Activated T-cell treated with anti-CD3 and anti-CD28 coated beads, Interleukin-2, amount 50 U/mL, for 24 hours (primary cell): ENCODE measurements around the gene PSMA2.
A peak's percentile ranks its signal among the peaks of the same experiment; 100 is the strongest.

ENCODE experiments used
- DNase-seq: peaks from one replicate; pipeline ENCODE4 v3.0.0-alpha.2; 2020
- H3K27ac Mint-ChIP-seq: 2 replicates; pipeline ENCODE4 v1.8.0; 2020; ENCODE audit warnings: mild to moderate bottlenecking, mixed read lengths
- H3K27me3 Mint-ChIP-seq: 2 replicates; pipeline ENCODE4 v1.8.0; 2020; ENCODE audit warnings: mixed read lengths
- H3K36me3 Mint-ChIP-seq: 2 replicates; pipeline ENCODE4 v1.8.0; 2020; ENCODE audit warnings: low read depth, mixed read lengths
- H3K4me1 Mint-ChIP-seq: 2 replicates; pipeline ENCODE4 v1.8.0; 2020; ENCODE audit warnings: low read depth, mixed read lengths
- H3K4me3 Mint-ChIP-seq: 2 replicates; pipeline ENCODE4 v1.8.0; 2020; ENCODE audit warnings: mild to moderate bottlenecking, moderate library complexity, mixed read lengths
- H3K9me3 Mint-ChIP-seq: 2 replicates; pipeline ENCODE4 v1.8.0; 2020; ENCODE audit warnings: mixed read lengths

The PSMA2 gene

GRCh38 chr7:42953994-42954393, 22.0 kb upstream of the PSMA2 start:
- Mint-ChIP-seq H3K36me3 (no peaks in the 10 kb centered on the region), H3K27me3 (no peaks in the 10 kb centered on the region), H3K9me3 (peaks cover 11% of the 10 kb centered on the region), H3K4me3 (no peak overlapping the region), H3K4me1 (no peaks in the 10 kb centered on the region), H3K27ac (no peak overlapping the region)
- DNase-seq = no peak

GRCh38 chr7:42952328-42952727, 20.4 kb upstream of the PSMA2 start:
- Mint-ChIP-seq H3K9me3 (peaks cover 11% of the 10 kb centered on the region), H3K4me1 (no peaks in the 10 kb centered on the region), H3K4me3 (no peak overlapping the region), H3K27ac (no peak overlapping the region), H3K36me3 (no peaks in the 10 kb centered on the region), H3K27me3 (no peaks in the 10 kb centered on the region)
- no peak for DNase-seq

- peaks cover 11% of the 10 kb centered on the region for H3K4me1 Mint-ChIP-seq
- peaks cover 4% of the 10 kb centered on the region for H3K9me3 Mint-ChIP-seq
- DNase-seq = no peak
- no peaks in the 10 kb centered on the region for H3K27me3 Mint-ChIP-seq
- H3K27ac Mint-ChIP-seq = no peak overlapping the region
- no peaks in the 10 kb centered on the region for H3K36me3 Mint-ChIP-seq
- H3K4me3 Mint-ChIP-seq = no peak overlapping the region
These were observed 18.4 kb upstream of the PSMA2 start for GRCh38 chr7:42950417-42950816.

- DNase-seq = no peak
- H3K27ac Mint-ChIP-seq = no peak overlapping the region
- peaks cover 12% of the 10 kb centered on the region for H3K4me1 Mint-ChIP-seq
- H3K27me3 Mint-ChIP-seq = no peaks in the 10 kb centered on the region
- H3K4me3 Mint-ChIP-seq = no peak overlapping the region
- no peaks in the 10 kb centered on the region for H3K36me3 Mint-ChIP-seq
- H3K9me3 Mint-ChIP-seq = no peaks in the 10 kb centered on the region
These were observed 15.5 kb upstream of the PSMA2 start for GRCh38 chr7:42947521-42947920.

GRCh38 chr7:42946627-42946950, 14.6 kb upstream of the PSMA2 start:
- Mint-ChIP-seq H3K4me1 (peaks cover 12% of the 10 kb centered on the region), H3K36me3 (no peaks in the 10 kb centered on the region), H3K27ac (no peak overlapping the region), H3K4me3 (no peak overlapping the region), H3K27me3 (no peaks in the 10 kb centered on the region), H3K9me3 (no peaks in the 10 kb centered on the region)
- no peak for DNase-seq

GRCh38 chr7:42945821-42946626, 14.1 kb upstream of the PSMA2 start:
- Mint-ChIP-seq H3K9me3 (no peaks in the 10 kb centered on the region), H3K4me3 (no peak overlapping the region), H3K36me3 (peaks cover 2% of the 10 kb centered on the region), H3K4me1 (peaks cover 14% of the 10 kb centered on the region), H3K27me3 (no peaks in the 10 kb centered on the region), H3K27ac (peak overlapping the region; percentile 61)
- no peak for DNase-seq

GRCh38 chr7:42940985-42941847, 9.2 kb upstream of the PSMA2 start:
- DNase-seq = peak; percentile 80
- H3K36me3 Mint-ChIP-seq = peaks cover 46% of the 10 kb centered on the region
- no peak overlapping the region for H3K4me3 Mint-ChIP-seq
- no peaks in the 10 kb centered on the region for H3K9me3 Mint-ChIP-seq
- H3K27ac Mint-ChIP-seq = no peak overlapping the region
- H3K4me1 Mint-ChIP-seq = peaks cover 40% of the 10 kb centered on the region
- H3K27me3 Mint-ChIP-seq = no peaks in the 10 kb centered on the region

GRCh38 chr7:42939457-42940240, 7.7 kb upstream of the PSMA2 start:
- Mint-ChIP-seq H3K9me3 (no peaks in the 10 kb centered on the region), H3K27ac (peak overlapping the region; percentile 84), H3K4me1 (peaks cover 46% of the 10 kb centered on the region), H3K36me3 (peaks cover 62% of the 10 kb centered on the region), H3K4me3 (no peak overlapping the region), H3K27me3 (no peaks in the 10 kb centered on the region)
- no peak for DNase-seq

- Mint-ChIP-seq H3K4me1 (peaks cover 57% of the 10 kb centered on the region), H3K4me3 (no peak overlapping the region), H3K27me3 (no peaks in the 10 kb centered on the region), H3K36me3 (peaks cover 89% of the 10 kb centered on the region), H3K27ac (peak overlapping the region; percentile 67), H3K9me3 (no peaks in the 10 kb centered on the region)
- no peak for DNase-seq
These were observed 3.9 kb upstream of the PSMA2 start for GRCh38 chr7:42935861-42936260.

- DNase-seq = no peak
- peak overlapping the region; percentile 100 for H3K27ac Mint-ChIP-seq
- peaks cover 88% of the 10 kb centered on the region for H3K36me3 Mint-ChIP-seq
- peak overlapping the region; percentile 100 for H3K4me3 Mint-ChIP-seq
- peaks cover 58% of the 10 kb centered on the region for H3K4me1 Mint-ChIP-seq
- no peaks in the 10 kb centered on the region for H3K27me3 Mint-ChIP-seq
- H3K9me3 Mint-ChIP-seq = no peaks in the 10 kb centered on the region
These were observed 2.3 kb upstream of the PSMA2 start for GRCh38 chr7:42934291-42934690.

- no peak for DNase-seq
- no peaks in the 10 kb centered on the region for H3K9me3 Mint-ChIP-seq
- H3K27me3 Mint-ChIP-seq = no peaks in the 10 kb centered on the region
- peak overlapping the region; percentile 100 for H3K27ac Mint-ChIP-seq
- peak overlapping the region; percentile 100 for H3K4me3 Mint-ChIP-seq
- peaks cover 64% of the 10 kb centered on the region for H3K4me1 Mint-ChIP-seq
- peaks cover 87% of the 10 kb centered on the region for H3K36me3 Mint-ChIP-seq
These were observed 1.0 kb upstream of the PSMA2 start for GRCh38 chr7:42932811-42933591.

- peaks cover 72% of the 10 kb centered on the region for H3K4me1 Mint-ChIP-seq
- DNase-seq = no peak
- no peaks in the 10 kb centered on the region for H3K27me3 Mint-ChIP-seq
- H3K4me3 Mint-ChIP-seq = peak overlapping the region; percentile 100
- H3K27ac Mint-ChIP-seq = peak overlapping the region; percentile 100
- H3K9me3 Mint-ChIP-seq = no peaks in the 10 kb centered on the region
- H3K36me3 Mint-ChIP-seq = peaks cover 91% of the 10 kb centered on the region
These were observed 534 bp downstream of the PSMA2 start for GRCh38 chr7:42931447-42931833.

GRCh38 chr7:42930889-42931288, 1.1 kb downstream of the PSMA2 start:
- Mint-ChIP-seq H3K27me3 (no peaks in the 10 kb centered on the region), H3K4me1 (peaks cover 71% of the 10 kb centered on the region), H3K27ac (peak overlapping the region; percentile 100), H3K9me3 (no peaks in the 10 kb centered on the region), H3K36me3 (peaks cover 91% of the 10 kb centered on the region), H3K4me3 (peak overlapping the region; percentile 100)
- DNase-seq = no peak

GRCh38 chr7:42929449-42929848, 2.5 kb downstream of the PSMA2 start:
- Mint-ChIP-seq H3K4me1 (peaks cover 71% of the 10 kb centered on the region), H3K27ac (peak overlapping the region; percentile 68), H3K36me3 (peaks cover 91% of the 10 kb centered on the region), H3K4me3 (peak overlapping the region; percentile 100), H3K27me3 (no peaks in the 10 kb centered on the region), H3K9me3 (no peaks in the 10 kb centered on the region)
- DNase-seq = no peak
